ENCODE results near the gene ITK. TPM values are rescaled to one million over a fixed set of nuclear protein-coding genes. Genes with fewer than 3 reads are reported as not detected.
A peak's percentile ranks its signal among the peaks of the same experiment; 100 is the strongest.

ITK gene
- total and polyA plus RNA-seq, 5 donors from 2014 or later, result 146 to 550 (median 169) TPM

GRCh38 chr5:157213527-157214243 is 33.0 kb downstream of the ITK start:
- no peak for ATAC-seq (ENCODE audit: low read depth in 2 of 2)
- peak overlapping the region; percentile 27 for H3K4me3 ChIP-seq (ENCODE audit: low read depth, low read length)

DNA sequence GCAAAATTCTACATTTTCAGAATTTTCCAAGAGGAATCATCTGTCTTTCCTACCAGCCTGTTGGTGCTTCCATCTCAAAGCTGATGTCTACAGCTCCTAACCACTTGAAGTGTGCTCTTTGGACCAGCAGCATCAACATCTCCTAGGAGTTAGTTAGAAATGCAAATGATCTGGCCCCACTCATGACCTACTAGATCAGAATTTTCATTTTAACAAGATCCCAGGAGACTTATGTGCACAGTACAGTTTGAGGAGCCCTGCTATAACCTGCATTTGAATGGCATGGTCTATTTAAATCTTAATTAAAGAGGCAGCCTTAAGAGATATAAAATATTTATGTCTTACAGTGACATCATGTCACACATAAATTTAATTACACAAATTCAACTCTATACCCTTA is 33.8 kb downstream of the ITK start:
- ATAC-seq (ENCODE audit: low read depth in 2 of 2) (no peak), DNase-seq (no peak)
- H3K27me3 Mint-ChIP-seq, result no peaks in the 10 kb centered on the region
- Histone ChIP-seq H3K27ac (ENCODE audit: insufficient read depth, low read length, poor library complexity, severe bottlenecking) (peak overlapping the region; percentile 73), H3K4me1 (ENCODE audit: control insufficient read depth, insufficient read depth, low read length, poor library complexity, severe bottlenecking) (peaks cover 83% of the 10 kb centered on the region), H3K27me3 (ENCODE audit: control insufficient read depth, insufficient read depth, low read length) (no peaks in the 10 kb centered on the region), H3K4me3 (ENCODE audit: low read depth, low read length) (peak overlapping the region; percentile 56), H3K36me3 (ENCODE audit: control insufficient read depth, insufficient read depth, low read length) (peaks cover 97% of the 10 kb centered on the region), H3K9me3 (ENCODE audit: control insufficient read depth in 2 of 2, low read length in 2 of 2) (no peaks in the 10 kb centered on the region)
- peaks cover 76% of the 10 kb centered on the region for H3K36me3 Mint-ChIP-seq
- peak overlapping the region in 2 of 3 donors; percentile 95 to 98 for H3K27ac Mint-ChIP-seq
- H3K4me3 Mint-ChIP-seq, result peak overlapping the region in 3 of 4 donors; percentile 54 to 86 (median 73)
- H3K4me1 Mint-ChIP-seq, result peaks cover 35 to 95% (median 77%) of the 10 kb centered on the region in 4 donors
- peaks cover 0 to 3% (median 0%) of the 10 kb centered on the region in 7 donors for H3K9me3 Mint-ChIP-seq

More at GRCh38 chr5:157213527-157214243, 33.0 kb downstream of the ITK start:
- no peaks in the 10 kb centered on the region for H3K27me3 Mint-ChIP-seq
- H3K36me3 Mint-ChIP-seq, result peaks cover 74% of the 10 kb centered on the region
- H3K27ac Mint-ChIP-seq, result peak overlapping the region; percentile 72 to 96 (median 85)
- H3K4me3 Mint-ChIP-seq, result peak overlapping the region in 3 of 4 donors; percentile 26 to 86 (median 54)
- Histone ChIP-seq H3K9me3 (ENCODE audit: control insufficient read depth in 2 of 2, low read length in 2 of 2) (no peaks in the 10 kb centered on the region), H3K27ac (ENCODE audit: insufficient read depth, low read length, poor library complexity, severe bottlenecking) (peak overlapping the region; percentile 73), H3K36me3 (ENCODE audit: control insufficient read depth, insufficient read depth, low read length) (peaks cover 97% of the 10 kb centered on the region), H3K27me3 (ENCODE audit: control insufficient read depth, insufficient read depth, low read length) (no peaks in the 10 kb centered on the region), H3K4me1 (ENCODE audit: control insufficient read depth, insufficient read depth, low read length, poor library complexity, severe bottlenecking) (peaks cover 82% of the 10 kb centered on the region)
- DNase-seq, result no peak
- H3K9me3 Mint-ChIP-seq, result peaks cover 0 to 3% (median 0%) of the 10 kb centered on the region in 7 donors
- peaks cover 34 to 94% (median 75%) of the 10 kb centered on the region in 4 donors for H3K4me1 Mint-ChIP-seq

DNA sequence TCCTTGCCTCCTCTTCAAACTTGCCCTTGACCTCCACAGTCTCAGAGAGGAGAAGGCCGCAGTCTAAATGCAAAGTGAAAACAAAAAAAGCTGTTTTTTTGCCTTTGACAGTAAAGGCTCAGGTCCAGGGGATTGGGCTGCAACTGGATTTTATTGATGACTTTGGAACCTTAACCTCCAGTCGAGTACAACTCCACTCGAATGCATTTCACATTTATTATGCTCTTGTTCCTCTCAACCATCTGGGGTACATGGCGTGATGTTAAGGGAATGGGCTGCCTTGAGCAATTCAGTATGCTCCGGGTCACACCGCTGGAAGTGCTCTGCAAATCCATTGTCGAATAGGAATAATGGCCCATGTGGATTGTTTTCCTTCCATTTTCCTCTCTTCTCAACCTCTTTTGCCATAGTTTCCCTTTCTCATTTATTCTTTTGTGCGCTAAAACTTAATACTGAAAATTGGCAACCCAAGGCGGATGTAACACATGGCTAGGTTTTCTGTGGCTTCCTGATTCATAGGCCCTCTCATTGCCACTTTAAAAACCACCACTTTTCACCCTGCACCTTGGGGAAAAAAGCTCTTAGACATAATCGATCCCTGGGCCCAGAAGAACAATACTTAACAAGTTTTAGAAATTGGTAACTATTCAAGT is 34.3 kb downstream of the ITK start:
- ATAC-seq (ENCODE audit: low read depth in 2 of 2) (peak; percentile 47), DNase-seq (peak in 1 of 3 donors; percentile 76)
- H3K27me3 Mint-ChIP-seq, result no peaks in the 10 kb centered on the region
- peak overlapping the region; percentile 73 to 91 (median 82) for H3K4me3 Mint-ChIP-seq
- Histone ChIP-seq H3K9me3 (ENCODE audit: control insufficient read depth in 2 of 2, low read length in 2 of 2) (no peaks in the 10 kb centered on the region), H3K4me1 (ENCODE audit: control insufficient read depth, insufficient read depth, low read length, poor library complexity, severe bottlenecking) (peaks cover 83% of the 10 kb centered on the region), H3K4me3 (ENCODE audit: low read depth, low read length) (peak overlapping the region; percentile 56), H3K36me3 (ENCODE audit: control insufficient read depth, insufficient read depth, low read length) (peaks cover 98% of the 10 kb centered on the region), H3K27me3 (ENCODE audit: control insufficient read depth, insufficient read depth, low read length) (no peaks in the 10 kb centered on the region), H3K27ac (ENCODE audit: insufficient read depth, low read length, poor library complexity, severe bottlenecking) (peak overlapping the region; percentile 73)
- H3K4me1 Mint-ChIP-seq, result peaks cover 41 to 98% (median 82%) of the 10 kb centered on the region in 4 donors
- H3K27ac Mint-ChIP-seq, result peak overlapping the region; percentile 90 to 98 (median 95)
- peaks cover 81% of the 10 kb centered on the region for H3K36me3 Mint-ChIP-seq
- peaks cover 0 to 3% (median 0%) of the 10 kb centered on the region in 7 donors for H3K9me3 Mint-ChIP-seq

- Mint-ChIP-seq H3K4me3 (peak overlapping the region; percentile 73 to 91 (median 82)), H3K4me1 (peaks cover 43 to 100% (median 85%) of the 10 kb centered on the region in 4 donors), H3K36me3 (peaks cover 79% of the 10 kb centered on the region), H3K27me3 (no peaks in the 10 kb centered on the region), H3K9me3 (peaks cover 0 to 3% (median 0%) of the 10 kb centered on the region in 7 donors), H3K27ac (peak overlapping the region; percentile 90 to 98 (median 95))
- DNase-seq, result no peak
- Histone ChIP-seq H3K27me3 (ENCODE audit: control insufficient read depth, insufficient read depth, low read length) (no peaks in the 10 kb centered on the region), H3K36me3 (ENCODE audit: control insufficient read depth, insufficient read depth, low read length) (peaks cover 100% of the 10 kb centered on the region), H3K9me3 (ENCODE audit: control insufficient read depth in 2 of 2, low read length in 2 of 2) (no peaks in the 10 kb centered on the region), H3K27ac (ENCODE audit: insufficient read depth, low read length, poor library complexity, severe bottlenecking) (peak overlapping the region; percentile 73), H3K4me3 (ENCODE audit: low read depth, low read length) (peak overlapping the region; percentile 56), H3K4me1 (ENCODE audit: control insufficient read depth, insufficient read depth, low read length, poor library complexity, severe bottlenecking) (peaks cover 85% of the 10 kb centered on the region)
- ATAC-seq (ENCODE audit: low read depth in 2 of 2), result no peak
Observed at GRCh38 chr5:157215514-157216167, 35.0 kb downstream of the ITK start.

DNA sequence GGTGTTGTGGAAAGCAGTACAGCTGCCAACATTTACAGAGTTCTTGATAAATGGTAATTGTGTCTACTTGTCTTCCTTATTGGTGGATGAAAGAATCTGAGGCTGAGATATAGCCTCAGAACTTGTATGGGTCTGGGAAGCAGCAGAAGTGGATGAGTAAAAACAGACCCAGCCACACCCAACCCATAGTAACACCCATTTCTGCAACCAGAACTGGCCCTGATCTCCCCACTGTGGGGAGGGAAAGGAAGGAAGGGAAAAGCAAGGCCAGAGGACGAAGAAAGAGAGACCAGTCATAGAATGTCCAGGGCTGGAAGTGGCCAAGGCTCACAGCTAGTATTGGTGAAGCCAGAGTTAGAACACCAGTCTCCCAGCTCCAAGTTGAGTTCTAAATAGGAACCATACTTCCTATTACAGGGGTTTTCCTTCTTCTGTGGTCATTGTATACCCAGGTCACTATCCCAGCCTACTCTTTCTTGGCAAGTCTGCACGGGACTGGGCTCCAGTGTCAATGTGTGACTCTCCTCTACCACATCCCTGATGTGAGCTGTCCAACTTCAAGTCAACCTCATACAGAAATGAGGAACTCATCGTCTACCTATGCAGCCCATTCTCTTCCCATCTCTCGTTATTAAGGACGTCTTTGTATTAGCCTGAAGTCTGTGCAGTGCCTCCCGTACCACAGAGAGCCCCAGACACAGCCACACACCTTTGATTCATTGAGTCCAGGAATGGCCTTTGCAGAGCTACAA is 35.9 kb downstream of the ITK start:
- peaks cover 100% of the 10 kb centered on the region for H3K36me3 ChIP-seq (ENCODE audit: control insufficient read depth, insufficient read depth, low read length)
- ATAC-seq (ENCODE audit: low read depth in 2 of 2), result no peak

DNA sequence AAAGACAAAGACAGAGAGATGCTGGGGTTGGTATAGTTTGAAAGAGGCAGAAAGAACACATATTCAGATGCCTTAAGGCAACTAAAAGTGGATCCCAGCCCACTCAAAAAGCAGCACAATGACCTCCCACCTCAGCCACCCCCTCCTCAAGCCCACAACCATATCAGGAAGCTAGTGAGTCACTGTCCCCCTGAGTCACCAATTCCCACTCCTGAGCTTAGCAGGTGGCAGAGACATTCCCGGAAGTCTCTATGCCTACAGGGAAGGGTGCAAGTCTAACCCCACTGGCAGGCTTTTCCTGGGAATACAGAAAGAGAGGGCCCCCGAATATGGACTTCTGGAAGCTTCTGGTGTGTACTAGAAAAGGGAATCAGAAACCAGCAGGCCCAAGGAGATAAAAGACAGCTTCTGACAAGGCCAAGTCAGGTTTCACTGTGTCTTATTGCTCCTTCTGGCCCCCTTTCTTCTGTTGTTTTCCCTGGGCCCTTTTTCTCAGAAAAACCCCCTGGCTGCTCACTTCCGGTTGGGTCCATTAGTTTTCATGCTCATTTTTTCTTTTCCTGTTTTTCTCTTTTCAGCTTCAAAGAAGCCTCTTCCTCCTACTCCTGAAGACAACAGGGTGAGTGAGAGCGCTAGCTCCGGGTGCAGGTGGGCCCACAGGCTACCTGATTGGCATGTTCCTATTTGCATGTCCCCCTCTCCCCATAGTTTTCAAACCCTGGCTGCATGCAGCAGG is 36.8 kb downstream of the ITK start:
- Mint-ChIP-seq H3K9me3 (peaks cover 0 to 3% (median 0%) of the 10 kb centered on the region in 7 donors), H3K4me1 (peaks cover 56 to 99% (median 83%) of the 10 kb centered on the region in 4 donors), H3K4me3 (peak overlapping the region; percentile 17 to 91 (median 79)), H3K27ac (peak overlapping the region; percentile 90 to 98 (median 95)), H3K27me3 (no peaks in the 10 kb centered on the region), H3K36me3 (peaks cover 73% of the 10 kb centered on the region)
- Histone ChIP-seq H3K36me3 (ENCODE audit: control insufficient read depth, insufficient read depth, low read length) (peaks cover 98% of the 10 kb centered on the region), H3K4me1 (ENCODE audit: control insufficient read depth, insufficient read depth, low read length, poor library complexity, severe bottlenecking) (peaks cover 91% of the 10 kb centered on the region), H3K4me3 (ENCODE audit: low read depth, low read length) (peak overlapping the region; percentile 56), H3K9me3 (ENCODE audit: control insufficient read depth in 2 of 2, low read length in 2 of 2) (no peaks in the 10 kb centered on the region), H3K27me3 (ENCODE audit: control insufficient read depth, insufficient read depth, low read length) (no peaks in the 10 kb centered on the region), H3K27ac (ENCODE audit: insufficient read depth, low read length, poor library complexity, severe bottlenecking) (peak overlapping the region; percentile 73)
- peak in 2 of 3 donors; percentile 42 to 91 for DNase-seq
- peak; percentile 22 to 42 for ATAC-seq (ENCODE audit: low read depth in 2 of 2)

More for the DNA sequence above, 35.9 kb downstream of the ITK start:
- H3K27me3 Mint-ChIP-seq, result no peaks in the 10 kb centered on the region
- peaks cover 0 to 3% (median 0%) of the 10 kb centered on the region in 7 donors for H3K9me3 Mint-ChIP-seq
- peaks cover 48 to 99% (median 81%) of the 10 kb centered on the region in 4 donors for H3K4me1 Mint-ChIP-seq
- H3K27ac Mint-ChIP-seq, result peak overlapping the region; percentile 90 to 98 (median 95)
- Histone ChIP-seq H3K4me3 (ENCODE audit: low read depth, low read length) (peak overlapping the region; percentile 56), H3K9me3 (ENCODE audit: control insufficient read depth in 2 of 2, low read length in 2 of 2) (no peaks in the 10 kb centered on the region), H3K27me3 (ENCODE audit: control insufficient read depth, insufficient read depth, low read length) (no peaks in the 10 kb centered on the region), H3K27ac (ENCODE audit: insufficient read depth, low read length, poor library complexity, severe bottlenecking) (peak overlapping the region; percentile 73), H3K4me1 (ENCODE audit: control insufficient read depth, insufficient read depth, low read length, poor library complexity, severe bottlenecking) (peaks cover 85% of the 10 kb centered on the region)
- peak in 1 of 3 donors; percentile 66 for DNase-seq
- peaks cover 76% of the 10 kb centered on the region for H3K36me3 Mint-ChIP-seq
- peak overlapping the region; percentile 51 to 91 (median 79) for H3K4me3 Mint-ChIP-seq

All from CD4-positive, CD25-positive, alpha-beta regulatory T cell (primary cell).